Testis (tissue), 2 donors: ENCODE results near the gene HS3ST3A1.

Experiments
- CTCF ChIP-seq, 3 experiments: fragments of 450-650 bp in 2 of 3; fragments of 200-600 bp in 1 of 3; sonication (generic) in 1 of 3; IDR thresholded peaks; one replicate each; pipeline ENCODE4 v1.5.1; 2016 to 2019; ENCODE audit warnings: antibody characterized with exemption in 3 of 3, mild to moderate bottlenecking in 2 of 3, moderate library complexity in 1 of 3
- POLR2A ChIP-seq: fragments of 450-650 bp; IDR thresholded peaks from one replicate; pipeline ENCODE4 v1.6.1; 2017; ENCODE audit warnings: antibody characterized with exemption, mild to moderate bottlenecking, moderate library complexity

- TF ChIP-seq CTCF (IDR thresholded peaks at IDR 0.05) (no peak), POLR2A (no peak)
These were observed 109.6 kb downstream of the HS3ST3A1 start for GRCh38 chr17:13491916-13492736.
